Trophoblast cell (in vitro differentiated cells and primary cell): ENCODE data around the gene SAMD5.

ENCODE experiments used
- DNase-seq, 2 donors: peaks; one replicate each; pipeline ENCODE4 v3.0.0-alpha.2; 2016
- H2AFZ ChIP-seq: 2 replicates; pipeline ENCODE4 v1.6.1; 2013; ENCODE audit warnings: low read length, moderate library complexity, mild to moderate bottlenecking; ENCODE audit not compliant: insufficient read depth, poor library complexity
- H2AK5ac ChIP-seq: 2 replicates; pipeline ENCODE4 v1.6.1; 2013; ENCODE audit warnings: mild to moderate bottlenecking, low read length
- H2BK120ac ChIP-seq: 2 replicates; pipeline ENCODE4 v1.6.1; 2013; ENCODE audit warnings: low read length, mild to moderate bottlenecking, moderate library complexity; ENCODE audit not compliant: insufficient read depth, poor library complexity
- H2BK12ac ChIP-seq: 2 replicates; pipeline ENCODE4 v1.6.1; 2013; ENCODE audit warnings: mild to moderate bottlenecking, low read length, moderate library complexity
- H2BK5ac ChIP-seq: 2 replicates; pipeline ENCODE4 v1.6.1; 2013; ENCODE audit warnings: low read length, low read depth, moderate library complexity, mild to moderate bottlenecking; ENCODE audit not compliant: poor library complexity
- H3K14ac ChIP-seq: 2 replicates; pipeline ENCODE4 v1.6.1; 2013; ENCODE audit warnings: mild to moderate bottlenecking, low read length
- H3K18ac ChIP-seq: 2 replicates; pipeline ENCODE4 v1.6.1; 2013; ENCODE audit warnings: mild to moderate bottlenecking, low read length
- H3K23ac ChIP-seq: 2 replicates; pipeline ENCODE4 v1.6.1; 2013; ENCODE audit warnings: low read length
- H3K27ac ChIP-seq: 2 replicates; pipeline ENCODE4 v1.5.1; 2013; ENCODE audit warnings: low read depth, mild to moderate bottlenecking, inconsistent platforms, low read length, moderate library complexity
- H3K27me3 ChIP-seq: 2 replicates; pipeline ENCODE4 v1.6.1; 2013; ENCODE audit warnings: inconsistent platforms, mild to moderate bottlenecking, low read length, moderate library complexity; ENCODE audit not compliant: insufficient read depth
- H3K36me3 ChIP-seq, 2 experiments: 1 replicate in 1 of 2; 2 replicates in 1 of 2; pipeline ENCODE4 v1.6.1; 2013; ENCODE audit warnings: low read length in 2 of 2, mild to moderate bottlenecking in 2 of 2, moderate library complexity in 1 of 2; ENCODE audit not compliant: insufficient read depth in 2 of 2, control insufficient read depth in 1 of 2
- H3K4ac ChIP-seq: 2 replicates; pipeline ENCODE4 v1.6.1; 2013; ENCODE audit warnings: low read depth, mild to moderate bottlenecking, low read length, moderate library complexity
- H3K4me1 ChIP-seq, 2 experiments: 1 replicate in 1 of 2; 2 replicates in 1 of 2; pipeline ENCODE4 v1.6.1; 2013; ENCODE audit warnings: low read length in 2 of 2, mild to moderate bottlenecking in 2 of 2, moderate library complexity in 1 of 2; ENCODE audit not compliant: insufficient read depth in 2 of 2, control insufficient read depth in 1 of 2
- H3K4me2 ChIP-seq: 2 replicates; pipeline ENCODE4 v1.6.1; 2013; ENCODE audit warnings: inconsistent platforms, mild to moderate bottlenecking, low read length, moderate library complexity
- H3K4me3 ChIP-seq: 2 replicates; pipeline ENCODE4 v1.5.1; 2013; ENCODE audit warnings: mild to moderate bottlenecking, low read depth, low read length, inconsistent platforms
- H3K79me1 ChIP-seq: one replicate; pipeline ENCODE4 v1.6.1; 2013; ENCODE audit warnings: low read length
- H3K79me2 ChIP-seq: 2 replicates; pipeline ENCODE4 v1.6.1; 2013; ENCODE audit warnings: low read length, mild to moderate bottlenecking; ENCODE audit not compliant: control insufficient read depth, insufficient read depth, poor library complexity
- H3K9ac ChIP-seq: 2 replicates; pipeline ENCODE4 v1.6.1; 2013; ENCODE audit warnings: mild to moderate bottlenecking, low read length
- H3K9me3 ChIP-seq: 2 replicates; pipeline ENCODE4 v1.6.1; 2013; ENCODE audit warnings: low read depth, mild to moderate bottlenecking, control low read depth, inconsistent platforms, low read length; ENCODE audit not compliant: insufficient read depth
- H4K12ac ChIP-seq: 2 replicates; pipeline ENCODE4 v1.6.1; 2013; ENCODE audit warnings: low read depth, mild to moderate bottlenecking, low read length, moderate library complexity
- H4K8ac ChIP-seq: 2 replicates; pipeline ENCODE4 v1.6.1; 2013; ENCODE audit warnings: low read depth, mild to moderate bottlenecking, low read length, moderate library complexity
- H4K91ac ChIP-seq: one replicate; pipeline ENCODE4 v1.6.1; 2013; ENCODE audit warnings: low read depth, mild to moderate bottlenecking, low read length, moderate library complexity
- WGBS: extraction: QIAGEN DNeasy Blood & Tissue Kit; methylation state at CpG from one replicate; pipeline ENCODE4 v1.1.7; 2013; ENCODE audit warnings: missing lambda C conversion rate; ENCODE audit not compliant: insufficient read length, insufficient coverage; ENCODE audit errors: extremely low coverage; 5-methylcytosine and 5-hydroxymethylcytosine counted together

SAMD5 gene

DNA sequence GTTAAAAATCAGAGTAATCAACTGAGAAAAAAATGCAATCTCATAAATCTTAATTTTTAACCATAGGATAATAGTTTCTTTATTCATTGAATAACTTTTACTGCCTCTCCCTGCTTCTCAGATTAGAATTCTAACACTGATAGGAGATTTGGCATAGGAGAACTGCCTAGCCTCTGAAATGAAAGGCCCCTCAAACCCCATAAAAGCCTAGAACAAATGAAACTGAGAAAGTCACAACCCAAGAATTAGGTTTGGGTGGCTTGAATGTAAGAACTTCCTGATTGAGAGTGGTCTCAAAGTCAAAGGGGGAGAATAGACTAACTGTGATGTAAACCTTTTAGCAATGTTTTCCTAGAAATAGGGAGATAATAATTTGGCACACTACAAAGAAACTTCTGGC, 52.2 kb downstream of the SAMD5 start:
- Histone ChIP-seq H4K91ac (no peak overlapping the region), H3K79me1 (no peaks in the 10 kb centered on the region), H3K9ac (no peak overlapping the region), H3K18ac (no peak overlapping the region), H3K14ac (no peak overlapping the region), H4K8ac (no peak overlapping the region), H3K36me3 (no peaks in the 10 kb centered on the region), H3K23ac (no peak overlapping the region), H2BK5ac (no peak overlapping the region), H2AK5ac (no peak overlapping the region), H3K27ac (no peak overlapping the region), H2AFZ (no peak overlapping the region), H3K4me1 (no peaks in the 10 kb centered on the region), H3K27me3 (peaks cover 2% of the 10 kb centered on the region), H3K4me2 (no peak overlapping the region), H2BK12ac (no peak overlapping the region), H3K4me3 (no peak overlapping the region), H4K12ac (no peak overlapping the region), H3K4ac (no peak overlapping the region), H2BK120ac (no peak overlapping the region), H3K79me2 (no peaks in the 10 kb centered on the region), H3K9me3 (peaks cover 2% of the 10 kb centered on the region)
- no peak for DNase-seq

DNA sequence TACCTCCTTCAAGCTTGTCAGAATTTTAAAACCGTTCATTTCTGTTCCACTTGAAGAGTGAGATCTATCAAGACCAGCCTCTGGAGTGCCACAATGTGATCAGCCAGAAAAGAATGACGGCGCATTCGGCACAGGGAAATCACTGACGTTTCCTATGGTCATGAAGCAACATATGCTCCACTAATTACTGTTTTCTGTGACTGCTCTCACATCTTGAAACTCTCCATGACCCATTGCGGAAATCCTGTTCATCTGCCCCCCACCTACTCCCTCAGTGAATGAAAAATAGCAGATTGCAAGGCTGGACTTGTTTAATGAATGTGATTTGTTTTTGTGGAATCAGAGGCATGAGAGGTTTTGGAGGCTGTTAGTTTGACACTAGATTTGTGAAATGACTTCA, 53.2 kb downstream of the SAMD5 start:
- no peak overlapping the region for H3K9ac ChIP-seq
- H2BK5ac ChIP-seq: no peak overlapping the region
- peaks cover 2% of the 10 kb centered on the region for H3K27me3 ChIP-seq

GRCh38 chr6:147563472-147563871, 55.0 kb downstream of the SAMD5 start:
- no peak overlapping the region for H3K14ac ChIP-seq
- H3K4ac ChIP-seq: no peak overlapping the region
- H2AFZ ChIP-seq: no peak overlapping the region
- H2BK5ac ChIP-seq: no peak overlapping the region
- no peak overlapping the region for H4K8ac ChIP-seq
- no peaks in the 10 kb centered on the region for H3K4me1 ChIP-seq
- no peak overlapping the region for H2BK120ac ChIP-seq
- H4K91ac ChIP-seq: no peak overlapping the region
- DNase-seq: no peak
- H3K79me1 ChIP-seq: no peaks in the 10 kb centered on the region
- no peak overlapping the region for H3K23ac ChIP-seq
- H3K36me3 ChIP-seq: no peaks in the 10 kb centered on the region
- no peak overlapping the region for H3K18ac ChIP-seq
- no CpG with 5 or more reads among the region's 2 CpGs for WGBS
- H2AK5ac ChIP-seq: no peak overlapping the region
- H3K27me3 ChIP-seq: no peaks in the 10 kb centered on the region
- H3K9me3 ChIP-seq: no peaks in the 10 kb centered on the region
- H3K4me2 ChIP-seq: no peak overlapping the region
- H3K9ac ChIP-seq: no peak overlapping the region
- no peak overlapping the region for H3K27ac ChIP-seq
- no peak overlapping the region for H2BK12ac ChIP-seq
- no peak overlapping the region for H4K12ac ChIP-seq
- no peak overlapping the region for H3K4me3 ChIP-seq
- H3K79me2 ChIP-seq: no peaks in the 10 kb centered on the region

More for the DNA sequence above, 53.2 kb downstream of the SAMD5 start:
- DNase-seq: no peak
- H3K27ac ChIP-seq: no peak overlapping the region
- no peak overlapping the region for H3K4ac ChIP-seq
- H3K4me2 ChIP-seq: no peak overlapping the region
- H3K23ac ChIP-seq: no peak overlapping the region
- no peak overlapping the region for H2AFZ ChIP-seq
- no peak overlapping the region for H3K18ac ChIP-seq
- H4K12ac ChIP-seq: no peak overlapping the region
- no peak overlapping the region for H3K4me3 ChIP-seq
- no peaks in the 10 kb centered on the region for H3K4me1 ChIP-seq
- no peak overlapping the region for H2BK120ac ChIP-seq
- H3K9me3 ChIP-seq: peaks cover 2% of the 10 kb centered on the region
- H2AK5ac ChIP-seq: no peak overlapping the region
- no peak overlapping the region for H3K14ac ChIP-seq
- H3K36me3 ChIP-seq: no peaks in the 10 kb centered on the region
- no CpG with 5 or more reads among the region's 6 CpGs for WGBS
- H4K8ac ChIP-seq: no peak overlapping the region
- H3K79me1 ChIP-seq: no peaks in the 10 kb centered on the region
- H3K79me2 ChIP-seq: no peaks in the 10 kb centered on the region
- no peak overlapping the region for H4K91ac ChIP-seq
- H2BK12ac ChIP-seq: no peak overlapping the region

DNA sequence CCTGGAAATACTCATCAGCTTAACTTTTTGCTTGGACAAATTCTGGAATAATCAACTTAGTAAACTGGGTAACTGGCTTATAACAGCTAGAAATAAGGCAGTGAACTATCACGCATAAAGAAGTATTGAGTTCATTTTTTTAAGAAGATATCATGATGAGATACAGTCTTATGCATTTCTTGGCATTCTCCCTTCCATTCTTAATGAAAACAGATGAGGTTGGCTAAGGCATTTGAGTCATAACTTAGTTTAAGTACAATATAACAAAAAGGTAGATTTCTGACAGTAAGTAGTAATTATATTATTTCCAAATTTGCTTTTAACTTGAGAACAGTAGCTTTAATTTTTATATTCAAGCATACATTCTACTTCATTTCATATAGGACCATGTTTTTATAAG, 56.1 kb downstream of the SAMD5 start:
- WGBS: no CpG with 5 or more reads among the region's 1 CpG
- Histone ChIP-seq H4K91ac (no peak overlapping the region), H3K36me3 (no peaks in the 10 kb centered on the region), H3K79me2 (no peaks in the 10 kb centered on the region), H4K12ac (no peak overlapping the region), H3K4me1 (no peaks in the 10 kb centered on the region), H3K4me3 (no peak overlapping the region), H3K27ac (no peak overlapping the region), H3K9ac (no peak overlapping the region), H2AFZ (no peak overlapping the region), H2BK12ac (no peak overlapping the region), H4K8ac (no peak overlapping the region), H2AK5ac (no peak overlapping the region), H2BK120ac (no peak overlapping the region), H3K14ac (no peak overlapping the region), H3K9me3 (no peaks in the 10 kb centered on the region), H2BK5ac (no peak overlapping the region), H3K4ac (no peak overlapping the region), H3K27me3 (no peaks in the 10 kb centered on the region), H3K79me1 (no peaks in the 10 kb centered on the region), H3K4me2 (no peak overlapping the region), H3K18ac (no peak overlapping the region), H3K23ac (no peak overlapping the region)
- DNase-seq: no peak
